Smooth muscle cell (in vitro differentiated cells): ENCODE data around the gene SNX20. TPM values are rescaled to one million over a fixed set of nuclear protein-coding genes. Genes with fewer than 3 reads are reported as not detected.

ENCODE experiments used
- DNase-seq: peaks from one replicate; lab custom pipeline; 2025; ENCODE audit not compliant: unreplicated experiment; lab: John Stamatoyannopoulos, UW
- H2AFZ ChIP-seq: fragments of 200-600 bp; sonication (generic); 2 replicates; pipeline ENCODE4 v1.6.0; 2016; ENCODE audit warnings: antibody characterized with exemption, low read depth, mild to moderate bottlenecking
- H3F3A ChIP-seq: fragments of 200-600 bp; sonication (generic); 2 replicates; pipeline ENCODE4 v1.6.0; 2017; ENCODE audit warnings: antibody characterized with exemption, low read depth
- H3K27ac ChIP-seq: fragments of 200-600 bp; sonication (generic); 2 replicates; pipeline ENCODE4 v1.5.1; 2016; ENCODE audit warnings: low read depth, mild to moderate bottlenecking
- H3K27me3 ChIP-seq: fragments of 200-600 bp; sonication (generic); 2 replicates; pipeline ENCODE4 v1.6.1; 2016; ENCODE audit warnings: low read depth, mild to moderate bottlenecking
- H3K36me3 ChIP-seq: fragments of 200-600 bp; sonication (generic); 2 replicates; pipeline ENCODE4 v1.5.1; 2016; ENCODE audit warnings: low read depth
- H3K4me1 ChIP-seq: fragments of 200-600 bp; sonication (generic); 2 replicates; pipeline ENCODE4 v1.5.1; 2016; ENCODE audit warnings: low read depth
- H3K4me2 ChIP-seq: fragments of 200-600 bp; sonication (generic); 2 replicates; pipeline ENCODE4 v1.6.0; 2016; ENCODE audit warnings: mild to moderate bottlenecking
- H3K4me3 ChIP-seq: fragments of 200-600 bp; sonication (generic); 2 replicates; pipeline ENCODE4 v1.5.1; 2016; ENCODE audit warnings: mild to moderate bottlenecking
- H3K79me2 ChIP-seq: fragments of 200-600 bp; sonication (generic); 2 replicates; pipeline ENCODE4 v1.6.0; 2016; ENCODE audit warnings: low read depth, mild to moderate bottlenecking
- H3K9ac ChIP-seq: fragments of 200-600 bp; sonication (generic); 2 replicates; pipeline ENCODE4 v1.6.0; 2016; ENCODE audit warnings: low read depth
- H3K9me3 ChIP-seq: fragments of 200-600 bp; sonication (generic); replicated peaks from 2 replicates; pipeline ENCODE4 v1.5.1; 2016; ENCODE audit warnings: low read depth
- H4K20me1 ChIP-seq: fragments of 200-600 bp; sonication (generic); 2 replicates; pipeline ENCODE4 v1.6.0; 2016; ENCODE audit warnings: low read depth
- CTCF ChIP-seq: fragments of 200-600 bp; sonication (generic); IDR thresholded peaks from 2 replicates; pipeline ENCODE4 v1.5.1; 2017; ENCODE audit warnings: borderline replicate concordance, mild to moderate bottlenecking, antibody characterized with exemption; ENCODE audit not compliant: insufficient read depth, poor library complexity, severe bottlenecking
- WGBS: methylation state at CpG from one replicate; pipeline ENCODE4 v1.1.7; 2016; ENCODE audit warnings: low lambda C conversion rate; 5-methylcytosine and 5-hydroxymethylcytosine counted together
- polyA plus RNA-seq: library from polyadenylated mRNA; unstranded; fragments of >200 nt; fragmentation: Nextera tagmentation; extraction: Ambion mirVana; gene quantifications from 2 replicates; pipeline ENCODE4 v1.2.1, GENCODE V29; 2016
- total RNA-seq: library from RNA; depleted of rRNA; stranded (reverse); fragments of >200 nt; gene quantifications from 2 replicates; pipeline ENCODE4 v1.2.3, GENCODE V29; 2014

SNX20 gene
- total and polyA plus RNA-seq, 2 experiments from 2014 or later = not detected

GRCh38 chr16:50634947-50635346 is 46.2 kb downstream of the SNX20 start:
- Histone ChIP-seq H3K4me2 (no peak overlapping the region), H3K9ac (no peak overlapping the region), H3K4me1 (no peaks in the 10 kb centered on the region), H3K4me3 (no peak overlapping the region), H3K9me3 (no peaks in the 10 kb centered on the region), H3K79me2 (no peaks in the 10 kb centered on the region), H2AFZ (no peak overlapping the region), H3K36me3 (no peaks in the 10 kb centered on the region), H3K27ac (no peak overlapping the region), H3F3A (no peaks in the 10 kb centered on the region), H3K27me3 (no peaks in the 10 kb centered on the region), H4K20me1 (no peaks in the 10 kb centered on the region)
- DNase-seq = no peak
- TF ChIP-seq CTCF = no peak
- WGBS = 88% methylated on average over 1 of the region's 1 CpG

DNA sequence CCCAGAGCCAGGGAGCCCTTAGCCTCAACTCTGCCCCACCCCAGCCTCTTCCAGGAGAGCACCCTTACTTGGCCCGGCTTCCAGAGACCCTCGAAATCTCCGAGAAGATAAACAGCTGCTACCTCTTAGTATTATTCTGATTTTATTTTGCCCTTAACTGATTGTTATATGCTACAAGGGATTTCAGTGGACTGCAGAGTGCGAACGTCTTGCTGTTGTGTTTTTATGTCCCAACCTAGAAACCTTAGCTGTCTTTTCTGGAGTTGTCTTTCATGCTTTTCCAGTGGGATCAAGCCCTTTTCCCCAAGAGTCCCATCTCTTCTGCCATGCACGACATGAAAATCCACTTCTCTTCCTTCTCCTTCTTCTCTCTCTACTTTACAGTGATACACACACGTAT is 47.0 kb downstream of the SNX20 start:
- TF ChIP-seq CTCF = no peak
- H3K27me3 ChIP-seq = no peaks in the 10 kb centered on the region
- no peaks in the 10 kb centered on the region for H3K36me3 ChIP-seq
- no peaks in the 10 kb centered on the region for H4K20me1 ChIP-seq
- no peaks in the 10 kb centered on the region for H3F3A ChIP-seq
- no peak overlapping the region for H3K27ac ChIP-seq
- H3K9me3 ChIP-seq = no peaks in the 10 kb centered on the region
- H3K79me2 ChIP-seq = no peaks in the 10 kb centered on the region
- H3K4me3 ChIP-seq = no peak overlapping the region
- DNase-seq = no peak
- no peak overlapping the region for H3K4me2 ChIP-seq
- 94% methylated on average over 7 of the region's 7 CpGs for WGBS
- no peaks in the 10 kb centered on the region for H3K4me1 ChIP-seq
- H2AFZ ChIP-seq = no peak overlapping the region
- no peak overlapping the region for H3K9ac ChIP-seq

DNA sequence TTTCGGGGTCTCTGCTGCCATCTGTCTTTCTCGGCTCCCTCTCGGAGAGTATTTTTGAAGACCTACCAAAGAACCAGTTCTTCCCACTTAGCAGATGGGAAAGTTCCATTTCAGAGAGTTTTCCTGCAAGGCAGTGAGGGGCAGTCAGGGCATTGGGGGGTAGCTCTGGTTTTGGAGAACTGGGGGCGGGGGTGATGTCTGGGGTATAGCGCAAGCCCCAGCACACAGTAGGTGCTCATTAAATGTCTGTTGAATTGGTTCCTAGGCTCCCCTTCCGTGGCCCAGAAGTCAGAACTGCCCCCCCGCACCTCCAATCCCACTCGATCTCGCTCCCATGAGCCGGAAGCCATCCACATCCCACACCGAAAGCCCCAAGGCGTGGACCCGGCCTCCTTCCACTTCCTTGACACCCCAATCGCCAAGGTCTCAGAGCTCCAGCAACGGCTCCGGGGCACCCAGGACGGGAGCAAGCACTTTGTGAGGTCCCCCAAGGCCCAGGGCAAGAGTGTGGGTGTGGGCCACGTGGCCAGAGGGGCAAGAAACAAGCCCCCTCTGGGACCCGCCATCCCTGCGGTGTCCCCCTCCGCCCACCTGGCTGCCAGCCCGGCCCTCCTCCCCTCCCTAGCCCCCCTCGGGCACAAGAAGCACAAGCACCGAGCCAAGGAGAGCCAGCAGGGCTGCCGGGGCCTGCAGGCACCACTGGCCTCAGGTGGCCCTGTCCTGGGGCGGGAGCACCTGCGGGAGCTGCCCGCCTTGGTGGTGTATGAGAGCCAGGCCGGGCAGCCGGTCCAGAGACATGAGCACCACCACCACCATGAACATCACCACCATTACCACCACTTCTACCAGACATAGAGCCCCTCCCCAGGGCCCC is 47.9 kb downstream of the SNX20 start:
- DNase-seq = no peak
- H4K20me1 ChIP-seq = no peaks in the 10 kb centered on the region
- TF ChIP-seq CTCF = no peak
- H3K9me3 ChIP-seq = no peaks in the 10 kb centered on the region
- no peak overlapping the region for H3K27ac ChIP-seq
- H3K9ac ChIP-seq = no peak overlapping the region
- no peak overlapping the region for H2AFZ ChIP-seq
- H3K27me3 ChIP-seq = no peaks in the 10 kb centered on the region
- H3K4me2 ChIP-seq = no peak overlapping the region
- no peaks in the 10 kb centered on the region for H3K79me2 ChIP-seq
- no peaks in the 10 kb centered on the region for H3K36me3 ChIP-seq
- H3K4me1 ChIP-seq = no peaks in the 10 kb centered on the region
- no peak overlapping the region for H3K4me3 ChIP-seq
- H3F3A ChIP-seq = no peaks in the 10 kb centered on the region
- WGBS = 96% methylated on average over 26 of the region's 30 CpGs

GRCh38 chr16:50631985-50632576 is 49.0 kb downstream of the SNX20 start:
- Histone ChIP-seq H3K4me3 (no peak overlapping the region), H4K20me1 (no peaks in the 10 kb centered on the region), H3K9me3 (no peaks in the 10 kb centered on the region), H3K27me3 (no peaks in the 10 kb centered on the region), H3K27ac (no peak overlapping the region), H3K4me1 (no peaks in the 10 kb centered on the region), H3K9ac (no peak overlapping the region), H3F3A (no peaks in the 10 kb centered on the region), H2AFZ (no peak overlapping the region), H3K79me2 (no peaks in the 10 kb centered on the region), H3K36me3 (no peaks in the 10 kb centered on the region), H3K4me2 (no peak overlapping the region)
- 97% methylated on average over 22 of the region's 22 CpGs for WGBS
- no peak for TF ChIP-seq CTCF
- DNase-seq = no peak
